ENCODE data around the gene PC.

Gene PC

DNA sequence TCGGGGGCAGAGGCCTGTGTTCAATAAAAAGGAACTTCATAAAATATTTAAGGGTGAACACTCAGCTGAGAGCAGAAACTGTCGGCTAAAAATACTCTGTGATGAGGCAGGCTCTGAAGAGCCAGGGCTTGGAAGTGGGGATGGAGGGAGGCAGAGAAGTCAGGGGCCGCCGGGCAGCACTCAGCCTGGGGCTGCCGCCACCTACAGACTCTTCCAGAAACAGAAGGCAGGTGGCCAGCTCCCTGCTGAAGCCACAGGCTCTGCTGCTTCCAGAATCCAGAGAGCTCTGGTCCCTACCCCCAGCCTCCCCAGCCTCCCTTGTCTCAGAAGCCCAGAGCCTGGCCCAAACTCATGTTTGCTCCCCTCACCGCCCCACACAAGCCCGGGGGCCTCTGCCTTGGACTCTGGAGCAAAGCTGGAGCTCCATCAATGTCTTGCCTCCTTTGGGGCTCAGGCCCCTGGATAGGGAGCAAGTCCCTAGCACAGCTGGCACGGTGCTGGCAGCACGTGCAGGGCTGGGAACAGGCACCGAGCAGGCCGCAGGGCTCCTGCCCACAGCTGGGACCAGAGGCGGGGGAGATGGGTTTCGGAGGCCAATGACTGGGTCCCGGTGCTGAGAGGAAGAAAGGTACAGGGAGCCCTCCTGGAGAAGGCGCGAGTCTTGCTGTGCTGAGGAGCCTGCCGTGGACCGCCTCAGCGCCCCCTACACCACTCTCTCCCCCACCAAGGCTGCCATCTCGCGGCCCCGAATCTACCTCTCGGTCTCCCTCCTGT is 93.1 kb downstream of the PC start:
- DNase-seq, result no peak

- DNase-seq, result no peak
Measured at GRCh38 chr11:66864172-66864901, 93.8 kb downstream of the PC start.

GRCh38 chr11:66863428-66864125 is 94.6 kb downstream of the PC start:
- DNase-seq, result no peak

DNA sequence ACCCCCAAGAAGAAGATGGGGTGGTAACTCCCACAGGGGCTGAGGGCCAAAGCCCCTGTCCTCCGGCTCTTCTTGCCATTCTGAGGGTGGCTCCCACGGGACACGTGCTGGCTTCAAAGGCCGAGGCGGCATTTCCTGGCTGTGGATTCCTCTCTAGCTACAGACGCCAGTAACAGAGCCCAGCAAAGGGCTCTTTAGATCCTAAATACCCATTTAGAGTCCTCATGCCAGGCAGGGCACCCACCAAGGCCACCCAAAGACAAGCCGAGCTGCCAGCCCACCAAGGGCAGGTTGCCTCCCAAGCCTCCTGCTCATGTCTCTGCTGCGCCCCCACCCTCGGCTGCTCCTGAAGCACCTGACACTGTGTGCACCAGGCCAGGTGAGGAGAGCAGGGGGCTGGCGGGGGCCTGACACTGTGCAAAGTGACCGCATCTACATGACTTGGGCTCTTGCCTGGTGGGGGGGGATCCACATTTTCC is 95.6 kb downstream of the PC start:
- no peak for DNase-seq

GRCh38 chr11:66861774-66862558 is 96.2 kb downstream of the PC start:
- DNase-seq, result no peak

GRCh38 chr11:66861038-66861773 is 97.0 kb downstream of the PC start:
- no peak for DNase-seq

DNA sequence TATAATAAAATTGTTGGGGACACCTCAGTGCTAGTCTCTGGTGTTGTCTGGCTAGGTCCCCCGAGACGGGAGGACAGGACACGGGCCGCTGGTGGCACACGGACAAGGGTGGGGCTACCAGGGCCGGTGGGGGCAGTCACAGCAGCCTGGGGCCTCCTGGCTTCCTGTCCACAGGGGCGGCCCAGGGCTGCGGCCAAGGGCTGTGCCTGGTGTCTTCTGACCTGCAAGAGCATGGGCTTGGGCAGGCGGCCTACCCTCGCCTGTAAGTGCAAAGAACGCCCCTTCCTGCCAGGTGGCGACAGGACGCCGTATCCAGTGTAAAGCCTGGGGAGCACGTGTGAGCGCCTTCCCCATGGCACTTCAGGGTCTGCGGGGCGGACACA is 97.7 kb downstream of the PC start:
- DNase-seq, result no peak

DNA sequence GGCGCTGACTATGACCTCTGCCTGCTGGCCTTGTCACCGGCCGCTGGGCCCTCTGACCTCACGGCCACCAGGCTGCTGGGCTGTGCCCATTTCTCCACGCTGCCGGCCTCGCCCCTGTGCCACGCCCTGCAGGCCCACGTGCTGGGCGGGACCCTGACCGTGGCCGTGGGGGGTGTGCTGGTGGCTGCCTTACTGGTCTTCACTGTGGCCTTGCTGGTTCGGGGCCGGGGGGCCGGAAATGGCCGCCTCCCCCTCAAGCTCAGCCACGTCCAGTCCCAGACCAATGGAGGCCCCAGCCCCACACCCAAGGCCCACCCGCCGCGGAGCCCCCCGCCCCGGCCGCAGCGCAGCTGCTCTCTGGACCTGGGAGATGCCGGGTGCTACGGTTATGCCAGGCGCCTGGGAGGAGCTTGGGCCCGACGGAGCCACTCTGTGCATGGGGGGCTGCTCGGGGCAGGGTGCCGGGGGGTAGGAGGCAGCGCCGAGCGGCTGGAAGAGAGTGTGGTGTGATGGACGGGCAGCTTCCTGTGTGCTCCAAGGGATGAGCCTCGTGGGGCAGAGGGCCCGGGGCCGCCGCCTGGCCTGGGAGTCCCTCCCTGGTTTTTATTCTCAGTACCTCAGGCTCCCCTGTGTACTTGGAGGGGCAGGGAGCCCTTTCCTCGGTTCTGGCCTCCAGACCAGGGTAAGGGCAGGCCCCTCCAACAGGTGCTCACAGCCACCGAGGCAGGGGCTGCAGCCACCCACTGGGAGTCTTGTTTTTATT is 98.3 kb downstream of the PC start:
- no peak for DNase-seq

DNA sequence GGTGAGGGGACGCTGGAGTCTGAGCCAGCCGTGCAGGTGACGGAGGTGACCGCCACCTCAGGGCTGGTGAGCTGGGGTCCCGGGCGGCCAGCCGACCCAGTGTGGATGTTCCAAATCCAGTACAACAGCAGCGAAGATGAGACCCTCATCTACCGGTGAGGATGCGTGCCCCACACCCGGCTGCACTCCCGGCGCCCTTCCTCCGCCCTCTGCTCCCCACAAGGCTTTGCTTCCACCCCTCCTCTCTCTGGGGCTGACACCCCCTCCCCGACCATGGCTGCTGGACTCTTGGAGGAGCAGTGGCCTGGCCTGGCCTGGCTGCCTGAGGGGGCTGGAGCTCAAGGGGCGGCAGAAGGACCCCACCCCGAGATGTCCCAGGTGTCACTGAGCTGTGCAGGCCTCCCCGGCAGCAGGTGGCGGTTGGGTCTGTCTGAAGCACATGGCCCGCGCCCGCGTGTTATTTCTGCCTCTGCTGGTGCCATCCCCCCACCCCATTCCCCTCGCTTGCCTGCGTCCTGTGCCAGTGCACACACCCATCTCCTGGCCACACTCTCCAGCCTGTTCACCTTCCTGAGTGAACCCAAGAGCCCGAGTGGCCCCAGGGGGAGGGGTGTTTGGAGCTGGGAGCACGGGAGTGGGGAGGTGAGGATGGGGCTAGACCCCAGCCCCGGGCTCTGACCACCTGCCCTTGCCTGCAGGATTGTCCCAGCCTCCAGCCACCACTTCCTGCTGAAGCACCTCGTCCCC is 99.1 kb downstream of the PC start:
- no peak for DNase-seq

DNA sequence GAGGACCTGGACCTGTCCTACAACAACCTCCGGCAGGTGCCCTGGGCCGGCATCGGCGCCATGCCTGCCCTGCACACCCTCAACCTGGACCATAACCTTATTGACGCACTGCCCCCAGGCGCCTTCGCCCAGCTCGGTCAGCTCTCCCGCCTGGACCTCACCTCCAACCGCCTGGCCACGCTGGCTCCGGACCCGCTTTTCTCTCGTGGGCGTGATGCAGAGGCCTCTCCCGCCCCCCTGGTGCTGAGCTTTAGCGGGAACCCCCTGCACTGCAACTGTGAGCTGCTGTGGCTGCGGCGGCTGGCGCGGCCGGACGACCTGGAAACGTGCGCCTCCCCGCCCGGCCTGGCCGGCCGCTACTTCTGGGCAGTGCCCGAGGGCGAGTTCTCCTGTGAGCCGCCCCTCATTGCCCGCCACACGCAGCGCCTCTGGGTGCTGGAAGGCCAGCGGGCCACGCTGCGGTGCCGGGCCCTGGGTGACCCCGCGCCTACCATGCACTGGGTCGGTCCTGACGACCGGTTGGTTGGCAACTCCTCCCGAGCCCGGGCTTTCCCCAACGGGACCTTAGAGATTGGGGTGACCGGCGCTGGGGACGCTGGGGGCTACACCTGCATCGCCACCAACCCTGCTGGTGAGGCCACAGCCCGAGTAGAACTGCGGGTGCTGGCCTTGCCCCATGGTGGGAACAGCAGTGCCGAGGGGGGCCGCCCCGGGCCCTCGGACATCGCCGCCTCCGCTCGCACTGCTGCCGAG is 99.8 kb downstream of the PC start:
- DNase-seq, result no peak

DNA sequence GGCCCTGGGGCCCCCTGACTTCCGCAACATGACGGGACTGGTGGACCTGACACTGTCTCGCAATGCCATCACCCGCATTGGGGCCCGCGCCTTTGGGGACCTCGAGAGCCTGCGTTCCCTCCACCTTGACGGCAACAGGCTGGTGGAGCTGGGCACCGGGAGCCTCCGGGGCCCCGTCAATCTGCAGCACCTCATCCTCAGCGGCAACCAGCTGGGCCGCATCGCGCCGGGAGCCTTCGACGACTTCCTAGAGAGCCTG is 100.3 kb downstream of the PC start:
- no peak for DNase-seq

DNA sequence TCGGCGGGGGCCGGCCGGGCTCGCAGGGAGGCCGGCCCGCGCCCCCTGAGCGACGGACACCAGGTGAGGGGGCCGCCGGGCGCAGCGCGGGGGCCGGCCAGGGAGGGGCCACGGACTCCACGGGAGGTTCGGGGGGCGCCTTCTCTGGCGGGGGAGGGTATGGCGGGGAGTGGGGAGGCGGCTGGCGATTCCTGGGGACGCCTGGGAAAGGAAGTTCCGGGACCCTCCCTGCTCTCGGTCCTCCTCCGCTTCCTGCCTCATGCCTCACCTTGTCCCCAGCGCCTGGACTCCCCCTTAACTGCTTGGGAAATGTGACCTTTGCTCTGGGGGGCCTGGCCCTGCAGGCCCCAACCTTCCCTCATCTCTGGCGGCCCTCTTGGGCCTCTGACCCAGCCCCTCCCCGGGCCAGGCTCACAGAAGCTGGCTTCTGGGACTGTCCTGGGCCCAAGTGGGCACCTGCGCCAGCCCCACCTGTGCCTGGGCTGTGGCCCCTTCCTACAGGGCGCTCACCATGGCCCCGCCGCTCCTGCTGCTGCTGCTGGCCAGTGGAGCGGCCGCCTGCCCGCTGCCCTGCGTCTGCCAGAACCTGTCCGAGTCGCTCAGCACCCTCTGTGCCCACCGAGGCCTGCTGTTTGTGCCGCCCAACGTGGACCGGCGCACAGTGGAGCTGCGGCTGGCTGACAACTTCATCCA is 100.8 kb downstream of the PC start:
- DNase-seq, result peak in 1 of 2 experiments; percentile 8

DNA sequence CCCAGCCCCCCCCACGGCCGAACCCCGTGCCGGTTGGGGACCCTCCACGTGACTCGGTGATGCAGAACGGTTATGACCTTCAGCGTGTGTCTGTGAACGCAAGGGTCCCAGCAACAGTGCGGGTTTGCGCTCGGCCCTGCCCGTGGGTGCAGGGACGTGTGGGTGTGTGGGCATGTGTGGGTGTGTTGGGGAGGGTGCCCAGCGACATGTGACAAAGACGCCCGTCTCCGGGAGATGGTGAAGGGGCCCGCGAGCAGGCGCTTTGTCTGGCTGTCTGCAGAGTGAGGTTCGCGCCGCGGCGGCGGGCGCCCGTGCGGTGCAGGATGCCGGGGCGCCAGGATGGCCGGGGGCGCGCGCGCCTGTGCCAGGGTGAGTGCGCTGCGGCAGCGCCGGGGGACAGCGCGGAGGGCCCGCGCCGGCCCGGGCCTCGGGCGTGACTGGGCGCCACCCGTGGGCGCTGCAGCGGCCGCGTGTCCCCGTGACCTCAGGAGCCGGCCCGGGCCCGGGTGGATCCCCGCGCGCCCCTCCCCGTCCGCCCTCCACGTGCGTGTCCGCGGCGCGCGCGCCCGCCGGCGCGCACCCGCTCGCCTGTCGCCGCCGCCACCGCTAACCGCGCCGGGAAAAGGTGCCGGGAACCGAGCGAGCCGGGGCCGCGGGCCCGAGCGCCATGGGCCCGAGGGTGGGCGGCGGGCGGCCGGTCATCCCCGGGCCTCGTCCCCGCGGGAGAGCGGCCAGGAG is 101.5 kb downstream of the PC start, which contains the start of gene LRFN4:
TSS of gene LRFN4 (plus strand) at position 569 of the 738 bp plus-strand sequence. CDS start 681 bp downstream, outside the sequence.
- no peak for DNase-seq

DNA sequence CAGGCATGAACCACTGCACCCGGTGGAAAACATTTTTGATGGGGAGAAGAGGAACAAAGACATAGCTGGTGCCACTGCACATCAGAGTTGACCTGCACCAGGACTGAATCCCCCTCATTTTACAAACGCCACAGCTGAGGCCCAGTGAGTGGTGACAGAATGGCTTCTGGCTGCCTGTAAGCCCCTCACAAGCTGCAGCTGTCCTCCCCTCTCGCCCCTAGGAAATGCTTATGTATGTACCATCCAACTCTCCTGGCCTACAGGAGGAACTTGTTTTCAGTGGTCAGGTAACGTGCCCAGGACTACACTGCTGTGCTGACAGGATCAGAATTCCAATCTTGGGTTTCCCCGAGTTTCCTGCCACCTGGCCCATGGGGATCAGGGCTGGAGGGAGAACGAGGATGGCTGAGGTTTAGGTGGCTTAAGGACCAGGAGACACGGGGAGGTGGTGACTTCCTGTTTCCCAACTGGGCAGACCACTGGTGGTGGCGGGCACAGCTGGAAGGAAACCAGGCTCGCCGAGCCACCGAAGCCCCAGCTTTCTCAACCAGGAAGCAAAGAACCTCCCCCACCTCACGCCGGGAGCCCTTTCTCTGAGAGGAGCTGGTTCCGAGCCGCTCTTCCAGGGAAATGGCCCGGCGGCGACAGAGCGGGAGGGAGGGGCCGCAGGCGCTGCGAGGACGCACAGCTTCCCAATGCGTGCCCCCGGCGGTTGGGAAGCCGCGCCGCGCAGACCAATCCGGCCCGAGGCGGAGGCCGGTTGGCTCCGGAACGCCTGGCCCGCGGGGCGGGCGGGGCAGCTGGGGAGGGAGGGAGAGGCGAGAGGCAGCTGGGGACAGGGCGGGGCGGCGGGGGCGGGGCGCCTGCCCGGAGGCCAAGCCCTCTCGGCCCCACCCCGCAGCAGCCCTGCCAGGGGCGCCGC is 102.3 kb downstream of the PC start:
- peak; percentile 70 to 80 for DNase-seq

GRCh38 chr11:66854729-66855211 is 103.4 kb downstream of the PC start:
- no peak for DNase-seq

DNA sequence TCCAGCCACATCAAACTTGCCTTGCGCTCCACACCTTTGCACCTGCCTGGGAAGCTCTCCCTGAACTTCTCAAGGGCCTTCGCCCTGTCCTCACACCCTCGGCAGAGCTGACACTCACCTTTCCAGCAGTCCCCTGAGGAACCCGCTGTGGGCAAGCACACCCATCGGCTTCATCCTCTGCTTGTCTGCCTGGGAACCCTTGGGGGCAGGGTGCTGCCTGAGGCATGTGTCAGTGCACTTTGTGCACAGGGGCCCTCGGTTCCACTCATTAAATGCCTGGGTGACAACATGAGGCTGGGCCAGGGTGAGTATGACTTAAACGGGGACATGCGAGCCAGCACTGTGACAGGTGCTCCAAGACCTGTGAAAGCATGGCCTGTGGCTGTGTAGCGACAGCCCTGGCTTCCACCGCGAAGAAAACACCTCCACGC is 103.9 kb downstream of the PC start:
- DNase-seq, result no peak
